GM21737 (cell line): ENCODE results near the gene SULT1A4.
A peak's percentile ranks its signal among the peaks of the same experiment; 100 is the strongest.
"Not testable (repeated sequence)": the region's sequence is repeated elsewhere in the genome, so short reads cannot be mapped to it uniquely, and the experiment has no call there.

ENCODE experiments used
- ATAC-seq: cut with Tn5 transposase; IDR thresholded peaks from one replicate; pipeline ENCODE4 v1.9.1; 2021; ENCODE audit warnings: mild to moderate bottlenecking, moderate library complexity; ENCODE audit not compliant: unreplicated experiment

The SULT1A4 gene

DNA sequence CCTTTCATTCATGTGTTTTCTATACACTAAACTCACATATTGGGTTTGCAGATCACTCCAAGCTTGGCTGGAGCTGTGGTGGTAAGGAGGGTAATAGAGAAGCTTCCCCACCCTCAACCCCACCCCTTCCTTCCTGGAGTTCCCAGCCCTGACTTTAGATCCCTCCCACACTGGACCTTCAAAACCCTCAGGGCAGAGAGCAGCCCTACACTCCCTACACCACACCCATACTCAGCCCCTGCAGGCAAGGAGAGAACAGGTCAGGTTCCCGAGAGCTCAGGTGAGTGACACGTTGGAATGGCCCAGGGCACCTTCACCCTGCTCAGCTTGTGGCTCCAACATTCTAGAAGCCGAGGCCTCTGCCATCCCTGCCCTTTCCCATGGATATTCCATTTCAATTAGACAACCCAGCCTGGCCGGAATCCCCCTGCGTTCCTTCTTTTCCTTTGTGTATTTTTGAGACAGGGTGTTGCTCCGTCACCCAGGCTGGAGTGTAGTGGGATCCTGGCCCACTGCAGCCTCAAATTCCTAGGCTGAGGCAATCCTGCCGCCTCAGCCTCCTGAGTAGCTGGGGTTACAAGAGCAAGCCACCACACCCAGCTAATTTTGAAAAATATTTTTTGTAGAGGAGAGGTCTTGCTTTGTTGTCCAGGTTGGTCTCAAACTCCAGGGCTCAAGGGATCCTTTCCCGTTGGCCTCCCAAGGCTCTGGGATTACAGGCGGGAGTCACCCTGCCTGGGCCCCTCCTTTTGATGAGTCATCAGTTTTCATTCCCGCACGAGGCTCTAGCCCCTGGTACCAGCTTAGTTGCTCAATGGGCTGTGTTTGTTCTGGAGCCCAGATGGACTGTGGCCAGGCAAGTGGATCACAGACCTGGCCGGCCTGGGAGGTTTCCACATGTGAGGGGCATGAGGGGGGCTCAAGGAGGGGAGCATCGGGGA lies at the start of gene SULT1A4:
Gene SULT1A4, plus strand, starts transcription at position 208 of the 941 bp plus-strand sequence. CDS start 1,473 bp downstream, outside the sequence.
- ATAC-seq: not testable (repeated sequence)

DNA sequence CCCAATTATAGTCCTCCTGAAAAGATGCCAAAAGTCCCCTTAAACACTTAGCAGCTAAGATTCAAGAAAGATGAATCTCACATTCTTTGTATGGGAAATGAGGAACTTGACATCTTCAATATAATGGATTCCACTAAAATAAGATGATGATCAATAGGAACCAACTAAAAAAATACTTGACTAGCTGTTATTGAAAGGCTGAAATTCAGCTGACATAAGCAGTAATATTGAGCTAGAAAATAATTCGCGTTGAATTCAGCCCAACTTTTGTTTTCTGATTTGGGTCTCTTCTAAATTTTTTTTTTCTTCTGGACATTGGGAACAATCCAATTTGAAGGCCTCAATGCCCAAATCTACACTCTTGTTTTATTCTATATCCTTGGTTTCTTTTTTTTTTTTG lies 36.1 kb upstream of the SULT1A4 start:
- not testable (repeated sequence) for ATAC-seq

DNA sequence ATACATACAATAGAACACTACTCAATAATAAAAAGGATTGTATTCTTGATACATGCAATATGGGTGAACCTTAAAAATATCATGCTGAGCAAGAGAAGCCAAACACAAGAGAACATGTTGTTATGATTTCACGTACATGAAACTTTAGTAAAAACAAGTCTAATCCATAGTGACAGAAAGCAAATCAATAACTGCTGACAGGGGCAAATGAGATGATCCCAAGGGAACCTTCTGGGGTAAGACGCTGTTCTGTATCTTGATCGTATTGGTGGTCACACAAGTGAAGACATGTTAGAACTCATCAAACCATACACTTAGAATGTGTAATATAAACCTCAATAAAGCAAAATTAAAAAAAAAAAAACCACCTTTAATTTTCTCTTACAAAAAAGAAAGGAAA lies 34.3 kb upstream of the SULT1A4 start:
- not testable (repeated sequence) for ATAC-seq

DNA sequence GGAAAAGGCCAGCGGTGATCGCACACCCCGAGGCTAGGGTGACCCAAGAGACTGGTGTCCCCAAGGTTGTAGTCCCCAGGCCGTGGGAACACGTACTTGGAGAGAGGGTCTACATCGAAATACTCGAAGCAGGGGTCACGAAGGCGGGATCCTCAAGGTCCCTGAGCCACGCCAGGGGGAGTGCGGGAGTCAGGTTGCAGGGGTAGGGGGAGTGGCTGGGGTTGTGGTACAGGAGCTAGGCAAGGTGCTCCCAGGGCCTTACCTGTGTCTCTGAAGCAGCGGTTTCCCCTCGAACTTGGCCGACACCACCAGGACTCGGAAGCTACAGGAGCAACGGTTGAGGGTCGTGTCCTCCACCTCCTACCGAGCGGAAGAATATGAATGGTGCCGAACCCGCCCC lies 6.0 kb upstream of the SULT1A4 start:
- ATAC-seq: peak; percentile 5

DNA sequence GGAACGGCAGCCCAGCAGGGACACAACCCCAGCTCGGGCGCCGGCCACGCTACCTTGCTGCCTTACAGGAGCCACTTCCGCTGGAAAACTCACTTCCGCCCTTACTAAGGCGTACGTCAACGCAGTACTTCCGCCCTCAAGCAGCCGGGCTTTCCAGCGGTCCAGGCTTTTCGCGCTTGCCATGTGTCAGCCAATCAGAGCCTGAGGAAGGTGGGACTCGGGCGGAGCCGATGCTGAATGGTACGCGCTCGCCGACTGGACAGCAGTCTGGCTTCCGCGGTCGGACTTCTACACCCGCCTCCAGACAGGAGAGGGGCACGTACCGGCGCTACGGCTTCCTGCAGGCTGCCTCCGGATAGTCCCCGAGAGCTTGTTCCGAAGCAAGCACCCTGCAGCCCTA lies 5.4 kb upstream of the SULT1A4 start, which contains the start of the genes BOLA2 and SLX1B:
Gene BOLA2, minus strand, starts transcription at position 83 of the 400 bp plus-strand sequence. CDS start 98 bp downstream, outside the sequence.
Gene SLX1B, plus strand, starts transcription at position 265 of the 400 bp plus-strand sequence.
- ATAC-seq: peak; percentile 85

DNA sequence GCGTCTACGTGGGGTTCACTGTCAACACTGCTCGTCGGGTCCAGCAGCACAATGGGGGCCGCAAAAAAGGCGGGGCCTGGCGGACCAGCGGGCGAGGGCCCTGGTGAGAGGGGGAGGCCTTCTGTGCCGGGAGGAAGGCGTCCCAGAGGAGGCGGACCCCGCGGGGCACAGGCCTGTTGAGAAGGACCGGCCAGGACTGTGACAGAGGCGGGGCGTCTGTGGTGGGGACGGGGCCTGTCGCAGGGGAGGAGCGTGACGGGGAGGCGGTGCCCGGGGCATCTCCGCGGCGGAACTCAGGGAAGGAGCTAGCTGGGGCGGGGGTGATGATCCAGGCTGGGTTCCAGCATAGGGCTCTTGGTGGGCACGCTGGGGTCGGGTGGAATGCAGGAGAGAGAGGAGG lies 4.9 kb upstream of the SULT1A4 start:
- ATAC-seq: peak; percentile 59

DNA sequence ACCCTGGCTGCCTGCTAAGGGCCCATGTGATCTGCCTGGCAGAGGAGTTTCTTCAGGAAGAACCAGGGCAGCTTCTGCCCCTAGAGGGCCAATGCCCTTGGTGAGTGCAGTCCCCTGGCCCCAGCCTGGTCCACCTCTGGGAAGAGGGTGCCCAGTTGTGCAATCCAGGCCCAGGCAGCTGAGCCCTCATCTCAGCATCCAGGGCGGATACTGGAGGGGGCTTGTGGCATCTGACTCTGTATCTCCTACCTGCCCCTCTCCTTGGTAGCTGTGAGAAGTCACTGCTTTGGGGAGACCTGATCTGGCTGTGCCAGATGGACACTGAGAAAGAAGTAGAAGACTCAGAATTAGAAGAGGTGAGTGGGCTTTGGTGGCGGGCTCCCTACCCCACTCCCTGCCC lies 2.1 kb upstream of the SULT1A4 start:
- not testable (repeated sequence) for ATAC-seq

DNA sequence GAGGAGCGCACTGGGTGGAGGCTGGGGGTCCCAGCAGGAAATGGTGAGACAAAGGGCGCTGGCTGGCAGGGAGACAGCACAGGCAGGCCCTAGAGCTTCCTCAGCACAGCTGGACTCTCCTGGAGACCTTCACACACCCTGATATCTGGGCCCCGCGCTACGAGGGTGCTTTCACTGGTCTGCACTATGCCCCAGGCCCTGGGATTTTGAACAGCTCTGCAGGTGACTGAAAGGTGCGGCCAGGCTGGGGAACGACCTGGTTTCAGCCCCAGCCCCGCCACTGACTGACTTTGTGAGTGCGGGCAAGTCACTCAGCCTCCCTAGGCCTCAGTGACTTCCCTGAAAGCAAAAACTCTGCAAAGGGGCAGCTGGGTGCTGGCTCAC lies 926 bp downstream of the SULT1A4 start:
- not testable (repeated sequence) for ATAC-seq

DNA sequence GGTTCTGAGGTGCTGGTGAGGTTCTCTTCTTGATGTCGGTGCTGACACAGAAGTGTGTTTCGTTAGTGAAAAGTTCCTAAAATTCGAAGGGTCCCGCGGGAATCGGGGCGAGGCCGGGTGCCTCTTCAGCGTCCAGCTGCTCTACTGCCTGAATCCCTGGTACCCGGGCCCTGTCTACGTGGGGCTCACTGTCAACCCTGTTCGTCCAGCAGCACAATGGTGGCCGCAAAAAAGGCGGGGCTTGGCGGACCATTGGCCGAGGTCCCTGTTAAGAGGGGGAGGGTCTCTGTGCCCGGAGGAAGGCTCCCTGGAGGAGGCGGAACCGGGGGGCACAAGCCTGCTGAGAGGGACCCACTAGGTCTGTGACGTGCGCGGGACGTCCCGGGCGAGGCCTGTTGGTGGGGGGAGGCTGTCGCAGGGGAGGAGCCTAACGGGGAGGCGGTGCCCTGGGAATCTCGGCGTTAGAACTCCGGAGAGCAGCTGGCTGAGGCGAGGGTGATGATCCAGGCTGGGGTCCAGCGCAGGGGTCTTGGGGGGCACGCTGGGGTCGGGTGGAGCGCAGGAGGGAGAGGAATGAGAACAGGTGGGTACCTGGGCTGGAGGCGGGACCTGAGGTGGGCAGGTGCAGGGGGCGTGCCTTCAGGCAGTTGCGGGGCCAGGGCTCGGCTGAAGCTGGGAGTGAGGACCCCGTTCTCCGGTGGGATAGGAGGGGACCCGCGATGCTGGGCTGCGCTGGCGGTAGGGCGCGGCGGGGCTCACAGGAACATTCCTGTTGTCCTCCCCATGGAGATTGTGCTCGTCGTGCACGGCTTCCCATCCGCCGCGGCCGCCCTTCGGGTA lies 6.5 kb downstream of the SULT1A4 start:
- not testable (repeated sequence) for ATAC-seq

DNA sequence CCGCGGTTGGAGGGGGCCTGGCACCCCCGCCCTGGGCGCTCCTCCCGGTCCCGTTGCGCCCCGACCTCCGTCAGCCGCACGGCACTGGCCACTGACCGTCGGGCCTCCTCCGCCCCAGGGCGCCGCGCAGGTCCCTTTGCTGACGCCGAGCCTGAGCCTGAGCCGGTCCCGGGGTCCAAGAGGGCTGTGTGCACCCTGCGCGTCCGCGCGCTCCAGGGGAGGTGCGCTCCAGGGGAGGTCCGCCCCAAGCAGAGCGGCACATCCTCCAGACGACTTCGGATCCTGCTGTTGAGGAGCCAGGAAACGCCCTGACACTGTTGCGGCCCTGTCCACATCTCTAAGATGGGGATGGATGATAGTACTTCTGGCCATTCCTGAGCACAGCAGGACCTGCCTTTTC lies 7.2 kb downstream of the SULT1A4 start:
- ATAC-seq: not testable (repeated sequence)

DNA sequence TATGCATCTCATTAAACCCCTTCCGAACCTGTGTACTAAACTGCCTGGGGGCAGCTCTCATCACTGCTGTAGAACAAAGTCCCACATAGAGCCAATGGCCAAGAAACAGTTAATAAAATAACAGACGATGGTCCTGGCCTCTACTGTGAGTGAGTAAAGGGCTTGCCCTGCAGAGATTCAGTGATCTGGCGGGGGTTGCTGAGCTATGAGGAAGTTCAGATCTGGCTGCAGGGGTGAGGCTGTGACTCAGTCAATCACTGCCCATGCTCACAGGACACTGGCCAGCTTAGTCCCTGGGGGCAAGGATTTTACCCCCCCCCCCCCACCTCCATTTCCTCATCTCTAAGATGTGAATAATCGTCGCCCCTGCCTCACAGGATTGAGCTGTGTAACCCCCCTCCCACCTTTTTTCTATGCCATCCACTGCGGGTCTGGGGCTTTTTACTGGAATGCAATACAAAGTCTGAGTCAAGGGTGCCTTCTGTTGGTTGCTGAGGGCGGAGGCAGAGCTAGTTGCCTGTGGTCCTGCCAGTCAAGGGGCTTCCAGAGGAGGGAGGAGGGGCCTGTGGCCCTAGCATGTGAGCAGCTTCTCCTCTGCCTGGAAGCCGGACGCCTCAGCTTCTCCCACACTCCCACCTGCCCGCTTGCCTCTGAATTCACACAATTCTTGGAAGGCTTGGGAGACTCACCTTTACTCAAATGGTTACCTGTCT lies 8.1 kb downstream of the SULT1A4 start:
- not testable (repeated sequence) for ATAC-seq

DNA sequence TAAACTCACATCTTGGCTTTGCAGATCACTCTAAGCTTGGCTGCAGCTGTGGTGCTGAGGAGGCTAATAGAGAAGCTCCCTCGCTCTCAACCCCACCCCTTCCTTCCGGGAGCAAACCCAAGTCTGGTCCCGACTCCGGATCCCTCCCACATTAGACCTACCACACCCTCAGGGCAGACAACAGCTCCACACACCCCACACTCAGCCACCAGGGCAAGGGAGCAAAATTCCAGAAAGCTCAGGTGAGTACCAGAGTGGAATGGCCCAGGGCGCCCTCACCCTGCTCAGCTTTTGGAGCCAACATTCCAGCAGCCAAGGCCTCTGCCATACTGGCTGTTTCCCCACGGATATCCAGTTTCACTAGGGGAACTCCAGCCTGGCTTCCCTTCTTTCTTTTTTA lies 9.9 kb downstream of the SULT1A4 start:
- ATAC-seq: not testable (repeated sequence)

DNA sequence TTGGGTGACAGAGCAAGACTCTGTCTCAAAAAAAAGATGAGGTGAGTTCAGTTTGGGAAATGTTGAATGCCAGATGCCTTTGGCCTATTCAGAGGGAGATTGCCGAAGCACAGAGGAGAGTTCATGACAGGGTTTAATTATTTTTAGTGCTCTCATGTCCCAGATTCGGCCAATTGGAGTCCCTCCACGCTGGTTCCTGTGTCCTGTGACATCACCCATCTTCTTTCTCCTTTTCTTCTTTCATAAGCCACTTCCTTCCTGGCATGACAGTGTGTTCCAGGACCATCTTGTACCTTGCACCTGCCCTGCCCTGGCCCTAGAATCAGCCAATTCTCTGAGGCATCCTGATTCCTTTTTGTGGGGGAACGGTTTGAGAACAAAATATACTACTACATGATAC lies 12.4 kb downstream of the SULT1A4 start:
- ATAC-seq: not testable (repeated sequence)

DNA sequence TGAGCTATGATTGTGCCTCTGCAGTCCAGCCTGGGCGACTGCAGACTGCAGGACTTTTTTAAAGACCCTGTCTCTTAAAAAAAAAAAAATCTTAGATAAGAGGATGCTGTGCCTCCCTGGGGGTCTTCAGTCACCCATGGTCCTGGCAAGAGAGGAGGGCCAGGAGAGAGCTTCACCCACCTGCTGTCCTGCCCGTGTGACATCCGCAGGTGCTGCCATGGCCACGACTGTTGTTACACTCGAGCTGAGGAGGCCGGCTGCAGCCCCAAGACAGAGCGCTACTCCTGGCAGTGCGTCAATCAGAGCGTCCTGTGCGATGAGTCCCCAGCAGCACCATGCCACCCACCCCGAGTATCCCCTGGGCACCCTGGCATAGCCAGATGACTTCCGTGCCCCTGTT lies 22.6 kb downstream of the SULT1A4 start:
- not testable (repeated sequence) for ATAC-seq

DNA sequence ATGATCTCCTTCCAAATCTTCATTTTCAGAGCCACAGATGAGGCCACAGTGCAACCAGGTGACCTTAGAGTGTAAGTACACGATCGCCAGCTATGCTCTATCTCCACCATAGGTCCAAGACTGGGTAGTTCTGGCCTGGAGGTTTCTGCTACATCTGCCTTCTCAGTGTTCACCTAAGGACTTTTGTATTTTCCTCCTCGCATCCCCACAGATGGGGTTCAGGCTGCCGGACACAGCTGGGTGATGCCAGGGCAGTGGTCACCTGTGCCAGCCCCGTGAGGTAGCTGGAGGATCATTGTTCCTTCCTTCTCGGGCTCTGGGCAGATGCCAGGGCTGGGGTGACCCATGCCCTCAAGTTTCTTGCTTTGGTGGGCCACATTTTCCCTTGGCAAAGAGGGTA lies 46.6 kb downstream of the SULT1A4 start, which contains the start of gene NPIPB12:
Gene NPIPB12, minus strand, starts transcription at position 101 of the 400 bp plus-strand sequence.
- not testable (repeated sequence) for ATAC-seq
